ENCODE data around the gene MRPS7. TPM values are rescaled to one million over a fixed set of nuclear protein-coding genes. Genes with fewer than 3 reads are reported as not detected.

The MRPS7 gene
- total and polyA plus RNA-seq, 10 of the 15 experiments (the other 5 are each of a cell fraction or from before 2014, with no cell fraction given), result 88.4 to 217 (median 109) TPM

- TF ChIP-seq SREBF1 (IDR thresholded peaks at IDR 0.05; ENCODE audit: low read length) (no peak), ESRRA (IDR thresholded peaks at IDR 0.05; ENCODE audit: low read length) (no peak), SMC3 (IDR thresholded peaks at IDR 0.05; ENCODE audit: borderline replicate concordance, low read length) (no peak), CEBPZ (IDR thresholded peaks at IDR 0.05; ENCODE audit: low read depth, low read length) (no peak), NBN (IDR thresholded peaks at IDR 0.05) (no peak)
These were observed 30.6 kb upstream of the MRPS7 start (continued) for GRCh38 chr17:75231071-75231470.

GRCh38 chr17:75231741-75232464, 29.8 kb upstream of the MRPS7 start:
- in situ Hi-C loops (cut with MboI) (no loop called here), intact Hi-C loops (cut with micrococcal nuclease; ENCODE audit: unreplicated experiment) (no loop called here)
- Histone ChIP-seq H3K9me3 (replicated peaks; ENCODE audit: control insufficient read depth, insufficient read depth, low read length) (no peaks in the 10 kb centered on the region), H3K27ac (ENCODE audit: control insufficient read depth, insufficient read depth) (no peak overlapping the region), H3K27me3 (replicated peaks in 1 of 2; ENCODE audit: control insufficient read depth in 2 of 2, insufficient read depth in 2 of 2, low read length in 1 of 2) (no peaks in the 10 kb centered on the region), H3K9ac (ENCODE audit: control insufficient read depth, insufficient read depth, low read length) (no peak overlapping the region), H3K4me1 (ENCODE audit: control insufficient read depth, insufficient read depth, low read length) (no peaks in the 10 kb centered on the region), H3K36me3 (ENCODE audit: control insufficient read depth in 2 of 2, insufficient read depth in 2 of 2, low read length in 1 of 2) (peaks cover 34 to 43% of the 10 kb centered on the region in 2 experiments), H4K20me1 (ENCODE audit: control insufficient read depth, insufficient read depth) (no peaks in the 10 kb centered on the region), H3K4me3 (no peak overlapping the region), H3K79me2 (ENCODE audit: control insufficient read depth, insufficient read depth, low read length) (no peaks in the 10 kb centered on the region), H2AFZ (ENCODE audit: control insufficient read depth, low read depth, low read length) (no peak overlapping the region), H3K4me2 (ENCODE audit: control insufficient read depth, insufficient read depth) (no peak overlapping the region)
- DNase-seq (ENCODE audit: low read depth, low spot score), result no peak
- ChIA-PET RAD21 (ENCODE audit: unreplicated experiment) (interaction anchor here (1.0 kb wide), 1 partner anchor 29 kb away, joined by 3 read pairs; the partner anchor contains the start of gene GGA3), SMC1A (ENCODE audit: uncharacterized antibody, unreplicated experiment) (no interaction called here), CTCF (interaction anchor here (1.4 to 1.6 kb wide), 3 partner anchors 31 to 270 kb away, joined by 4 to 5 read pairs (median 4); no protein-coding TSS in a partner anchor), POLR2A (no interaction called here)
- no peak for FAIRE-seq
- ATAC-seq, result no peak
- TF ChIP-seq EED (IDR thresholded peaks at IDR 0.05; ENCODE audit: low read depth) (no peak), POLR2A (IDR thresholded peaks at IDR 0.05; ENCODE audit: low read depth, low read length) (peak; percentile 41; the same call in 1 of the 2 replicates), BHLHE40 (IDR thresholded peaks at IDR 0.05; ENCODE audit: borderline replicate concordance in 1 of 2, low read depth in 2 of 2, low read length in 1 of 2) (no peak), PAX5 (IDR thresholded peaks at IDR 0.05; ENCODE audit: borderline replicate concordance, low read depth, low read length) (no peak)
- BruUV-seq (replicated peaks), result no TSS peak
- 97% methylated on average over 18 of the region's 18 CpGs for WGBS (ENCODE audit: insufficient coverage, insufficient replicate concordance, low lambda C conversion rate, missing lambda C conversion rate)
